Neural cell (in vitro differentiated cells): Measurements from ENCODE around the gene AKT1S1. TPM values are rescaled to one million over a fixed set of nuclear protein-coding genes. Genes with fewer than 3 reads are reported as not detected.

Experiments
- H2AFZ ChIP-seq: fragments of 200-600, 300-800 bp; sonication (generic), shearing (Covaris generic); 2 replicates; pipeline ENCODE4 v1.6.0; 2014; ENCODE audit warnings: low read depth, mild to moderate bottlenecking, antibody characterized with exemption, low read length, moderate library complexity
- H3F3A ChIP-seq: fragments of 200-600 bp; shearing (Covaris generic); 2 replicates; pipeline ENCODE4 v1.6.1; 2016; ENCODE audit warnings: mild to moderate bottlenecking, moderate library complexity, mixed read lengths, antibody characterized with exemption, low read length; ENCODE audit not compliant: insufficient read depth, poor library complexity, severe bottlenecking
- H3K27ac ChIP-seq: fragments of 200-600, 300-800 bp; sonication (generic), shearing (Covaris generic); 2 replicates; pipeline ENCODE4 v1.5.1; 2014; ENCODE audit warnings: mild to moderate bottlenecking, low read length, moderate library complexity
- H3K27me3 ChIP-seq: fragments of 300-800, 200-600 bp; sonication (generic), shearing (Covaris generic); 2 replicates; pipeline ENCODE4 v1.6.0; 2014; ENCODE audit warnings: mild to moderate bottlenecking, low read depth, low read length, moderate library complexity; ENCODE audit not compliant: insufficient read depth
- H3K36me3 ChIP-seq: fragments of 300-800, 200-600 bp; sonication (generic), shearing (Covaris generic); 2 replicates; pipeline ENCODE4 v1.5.1; 2014; ENCODE audit warnings: mild to moderate bottlenecking, antibody characterized with exemption, low read length, moderate library complexity; ENCODE audit not compliant: insufficient read depth
- H3K4me2 ChIP-seq: fragments of 300-800, 200-600 bp; sonication (generic), shearing (Covaris generic); 2 replicates; pipeline ENCODE4 v1.6.0; 2014; ENCODE audit warnings: mild to moderate bottlenecking, low read length
- H3K4me3 ChIP-seq: fragments of 300-800, 200-600 bp; sonication (generic), shearing (Covaris generic); 2 replicates; pipeline ENCODE4 v1.5.1; 2014; ENCODE audit warnings: mild to moderate bottlenecking, low read length, moderate library complexity
- H3K79me2 ChIP-seq: fragments of 200-600 bp; shearing (Covaris generic); replicated peaks from 2 replicates; pipeline ENCODE4 v1.6.0; 2014; ENCODE audit warnings: mild to moderate bottlenecking, low read length, moderate library complexity; ENCODE audit not compliant: insufficient read depth
- H3K9ac ChIP-seq: fragments of 300-800, 200-600 bp; sonication (generic), shearing (Covaris generic); 2 replicates; pipeline ENCODE4 v1.6.1; 2016; ENCODE audit warnings: mild to moderate bottlenecking, low read length, mixed read lengths
- H3K9me2 ChIP-seq: fragments of 200-600 bp; shearing (Covaris generic); 2 replicates; pipeline ENCODE4 v1.6.1; 2016; ENCODE audit warnings: mild to moderate bottlenecking, low read length, mixed read lengths; ENCODE audit not compliant: insufficient read depth
- H3K9me3 ChIP-seq: fragments of 200-600, 300-800 bp; sonication (generic), shearing (Covaris generic); 2 replicates; pipeline ENCODE4 v1.6.1; 2016; ENCODE audit warnings: mild to moderate bottlenecking, mixed run types, low read length, moderate library complexity, mixed read lengths
- H4K20me1 ChIP-seq: fragments of 200-600 bp; shearing (Covaris generic); 2 replicates; pipeline ENCODE4 v1.6.1; 2016; ENCODE audit warnings: mild to moderate bottlenecking, mixed run types; ENCODE audit not compliant: insufficient read depth
- EP300 ChIP-seq: fragments of 450-650 bp; conservative IDR thresholded peaks from 2 replicates; pipeline ENCODE4 v1.6.1; 2014; ENCODE audit warnings: antibody characterized with exemption, mild to moderate bottlenecking, moderate library complexity; ENCODE audit not compliant: poor library complexity, severe bottlenecking
- EZH2 ChIP-seq: fragments of 200-600, 300-800 bp; shearing (Covaris generic), sonication (generic); IDR thresholded peaks from 2 replicates; pipeline ENCODE4 v1.6.1; 2014; ENCODE audit warnings: antibody characterized with exemption, low read length, borderline replicate concordance, mild to moderate bottlenecking; ENCODE audit not compliant: insufficient read depth, poor library complexity, severe bottlenecking
- MXI1 ChIP-seq: fragments of 450-650 bp; conservative IDR thresholded peaks from 2 replicates; pipeline ENCODE4 v1.6.1; 2014; ENCODE audit warnings: antibody characterized with exemption, mild to moderate bottlenecking; ENCODE audit not compliant: poor library complexity, severe bottlenecking
- POLR2AphosphoS5 ChIP-seq: IDR thresholded peaks from 2 replicates; pipeline ENCODE4 v1.6.1; 2012
- RAD21 ChIP-seq: fragments of 450-650 bp; conservative IDR thresholded peaks from 2 replicates; pipeline ENCODE4 v1.6.1; 2014; ENCODE audit warnings: antibody characterized with exemption, mild to moderate bottlenecking, moderate library complexity
- SMC3 ChIP-seq: fragments of 450-650 bp; conservative IDR thresholded peaks from 2 replicates; pipeline ENCODE4 v1.6.1; 2014; ENCODE audit warnings: antibody characterized with exemption, mild to moderate bottlenecking, moderate library complexity; ENCODE audit not compliant: poor library complexity
- TAF1 ChIP-seq: IDR thresholded peaks from 2 replicates; pipeline ENCODE4 v1.6.1; 2012; ENCODE audit warnings: low read depth
- polyA plus RNA-seq: library from polyadenylated mRNA; depleted of rRNA; stranded (reverse); fragments of >200 nt; gene quantifications from 2 replicates; pipeline ENCODE4 v1.2.3, GENCODE V29; 2014
- TF ChIP-seq, protein P1 (sequence below): fragments of 450-650 bp; IDR thresholded peaks from 2 replicates; pipeline ENCODE4 v1.5.1; 2014; ENCODE audit warnings: antibody characterized with exemption, mild to moderate bottlenecking, moderate library complexity; ENCODE audit not compliant: poor library complexity, severe bottlenecking
- TF ChIP-seq, protein P2 (sequence below): IDR thresholded peaks from 2 replicates; pipeline ENCODE4 v1.6.1; 2012; ENCODE audit warnings: borderline replicate concordance

The AKT1S1 gene
- polyA plus RNA-seq, 1 donor from 2014 or later = 4.8 TPM

DNA sequence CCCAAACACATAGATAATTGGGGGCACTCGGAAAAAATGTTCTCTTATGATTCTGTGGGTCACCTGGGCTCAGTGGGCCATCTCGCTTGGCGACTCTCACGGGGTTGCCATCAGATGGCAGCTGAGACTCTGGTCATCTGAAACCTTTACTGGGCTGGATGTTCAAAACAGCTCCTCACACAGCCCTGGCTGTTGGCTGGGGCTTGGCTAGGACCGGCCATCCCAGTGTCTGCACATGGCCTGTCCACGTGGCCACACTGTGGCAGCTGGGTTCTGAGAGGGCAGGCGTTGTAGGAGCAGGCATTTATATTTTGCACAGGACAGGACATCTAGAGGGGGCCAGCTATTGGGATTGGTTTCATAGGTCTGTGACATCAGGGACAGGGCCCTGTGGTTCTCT is 43.6 kb downstream of the AKT1S1 start:
- H3K36me3 ChIP-seq = no peaks in the 10 kb centered on the region
- H4K20me1 ChIP-seq = no peaks in the 10 kb centered on the region
- H3K27me3 ChIP-seq = no peaks in the 10 kb centered on the region
- H3K9me2 ChIP-seq = no peaks in the 10 kb centered on the region
- H3K4me2 ChIP-seq = no peak overlapping the region
- TF ChIP-seq RAD21 (no peak), POLR2AphosphoS5 (no peak), EZH2 (no peak), EP300 (no peak), MXI1 (no peak), TAF1 (no peak)
- TF ChIP-seq, protein P1, sequence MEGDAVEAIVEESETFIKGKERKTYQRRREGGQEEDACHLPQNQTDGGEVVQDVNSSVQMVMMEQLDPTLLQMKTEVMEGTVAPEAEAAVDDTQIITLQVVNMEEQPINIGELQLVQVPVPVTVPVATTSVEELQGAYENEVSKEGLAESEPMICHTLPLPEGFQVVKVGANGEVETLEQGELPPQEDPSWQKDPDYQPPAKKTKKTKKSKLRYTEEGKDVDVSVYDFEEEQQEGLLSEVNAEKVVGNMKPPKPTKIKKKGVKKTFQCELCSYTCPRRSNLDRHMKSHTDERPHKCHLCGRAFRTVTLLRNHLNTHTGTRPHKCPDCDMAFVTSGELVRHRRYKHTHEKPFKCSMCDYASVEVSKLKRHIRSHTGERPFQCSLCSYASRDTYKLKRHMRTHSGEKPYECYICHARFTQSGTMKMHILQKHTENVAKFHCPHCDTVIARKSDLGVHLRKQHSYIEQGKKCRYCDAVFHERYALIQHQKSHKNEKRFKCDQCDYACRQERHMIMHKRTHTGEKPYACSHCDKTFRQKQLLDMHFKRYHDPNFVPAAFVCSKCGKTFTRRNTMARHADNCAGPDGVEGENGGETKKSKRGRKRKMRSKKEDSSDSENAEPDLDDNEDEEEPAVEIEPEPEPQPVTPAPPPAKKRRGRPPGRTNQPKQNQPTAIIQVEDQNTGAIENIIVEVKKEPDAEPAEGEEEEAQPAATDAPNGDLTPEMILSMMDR = no peak
- TF ChIP-seq, protein P2, sequence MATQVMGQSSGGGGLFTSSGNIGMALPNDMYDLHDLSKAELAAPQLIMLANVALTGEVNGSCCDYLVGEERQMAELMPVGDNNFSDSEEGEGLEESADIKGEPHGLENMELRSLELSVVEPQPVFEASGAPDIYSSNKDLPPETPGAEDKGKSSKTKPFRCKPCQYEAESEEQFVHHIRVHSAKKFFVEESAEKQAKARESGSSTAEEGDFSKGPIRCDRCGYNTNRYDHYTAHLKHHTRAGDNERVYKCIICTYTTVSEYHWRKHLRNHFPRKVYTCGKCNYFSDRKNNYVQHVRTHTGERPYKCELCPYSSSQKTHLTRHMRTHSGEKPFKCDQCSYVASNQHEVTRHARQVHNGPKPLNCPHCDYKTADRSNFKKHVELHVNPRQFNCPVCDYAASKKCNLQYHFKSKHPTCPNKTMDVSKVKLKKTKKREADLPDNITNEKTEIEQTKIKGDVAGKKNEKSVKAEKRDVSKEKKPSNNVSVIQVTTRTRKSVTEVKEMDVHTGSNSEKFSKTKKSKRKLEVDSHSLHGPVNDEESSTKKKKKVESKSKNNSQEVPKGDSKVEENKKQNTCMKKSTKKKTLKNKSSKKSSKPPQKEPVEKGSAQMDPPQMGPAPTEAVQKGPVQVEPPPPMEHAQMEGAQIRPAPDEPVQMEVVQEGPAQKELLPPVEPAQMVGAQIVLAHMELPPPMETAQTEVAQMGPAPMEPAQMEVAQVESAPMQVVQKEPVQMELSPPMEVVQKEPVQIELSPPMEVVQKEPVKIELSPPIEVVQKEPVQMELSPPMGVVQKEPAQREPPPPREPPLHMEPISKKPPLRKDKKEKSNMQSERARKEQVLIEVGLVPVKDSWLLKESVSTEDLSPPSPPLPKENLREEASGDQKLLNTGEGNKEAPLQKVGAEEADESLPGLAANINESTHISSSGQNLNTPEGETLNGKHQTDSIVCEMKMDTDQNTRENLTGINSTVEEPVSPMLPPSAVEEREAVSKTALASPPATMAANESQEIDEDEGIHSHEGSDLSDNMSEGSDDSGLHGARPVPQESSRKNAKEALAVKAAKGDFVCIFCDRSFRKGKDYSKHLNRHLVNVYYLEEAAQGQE = no peak
- H3K4me3 ChIP-seq = no peak overlapping the region
- no peaks in the 10 kb centered on the region for H3K9me3 ChIP-seq
- H3K79me2 ChIP-seq = no peaks in the 10 kb centered on the region
- H3F3A ChIP-seq = no peaks in the 10 kb centered on the region
- no peak overlapping the region for H3K9ac ChIP-seq
- H3K27ac ChIP-seq = no peak overlapping the region
- no peak overlapping the region for H2AFZ ChIP-seq

DNA sequence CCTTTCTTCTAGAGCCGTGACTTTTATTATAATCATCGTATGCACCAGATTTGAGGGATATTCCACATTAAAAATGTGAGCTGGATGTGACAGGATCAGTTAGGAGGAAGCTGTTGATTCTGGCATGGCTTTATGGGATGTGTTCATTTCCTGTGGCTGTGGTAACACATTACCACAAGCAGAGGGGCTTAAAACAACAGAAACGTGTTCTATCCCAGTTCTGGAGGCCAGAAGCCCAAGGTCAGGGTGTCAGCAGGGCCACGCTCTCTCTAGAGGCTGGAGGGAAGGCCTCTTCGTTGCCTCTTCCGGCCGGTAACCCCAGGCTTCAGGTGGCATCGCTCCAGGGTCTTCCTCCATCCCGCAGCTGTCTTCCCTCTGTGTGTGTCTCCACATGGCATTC is 44.6 kb downstream of the AKT1S1 start:
- no peak overlapping the region for H3K4me2 ChIP-seq
- no peak overlapping the region for H3K4me3 ChIP-seq
- no peaks in the 10 kb centered on the region for H3K9me3 ChIP-seq
- H4K20me1 ChIP-seq = no peaks in the 10 kb centered on the region
- no peak overlapping the region for H3K9ac ChIP-seq
- no peaks in the 10 kb centered on the region for H3K27me3 ChIP-seq
- no peaks in the 10 kb centered on the region for H3K36me3 ChIP-seq
- H2AFZ ChIP-seq = no peak overlapping the region
- TF ChIP-seq, protein P1 = no peak
- TF ChIP-seq RAD21 (no peak), TAF1 (no peak), SMC3 (no peak), EZH2 (no peak), MXI1 (no peak)
- TF ChIP-seq, protein P2 = no peak
- H3F3A ChIP-seq = no peaks in the 10 kb centered on the region
- H3K27ac ChIP-seq = no peak overlapping the region
- no peaks in the 10 kb centered on the region for H3K9me2 ChIP-seq
- no peaks in the 10 kb centered on the region for H3K79me2 ChIP-seq
